ENCODE results near the gene KIAA1217. TPM values are rescaled to one million over a fixed set of nuclear protein-coding genes. Genes with fewer than 3 reads are reported as not detected.

KIAA1217 gene
- total RNA-seq, 1 donor from 2014 or later: 13.2 TPM

DNA sequence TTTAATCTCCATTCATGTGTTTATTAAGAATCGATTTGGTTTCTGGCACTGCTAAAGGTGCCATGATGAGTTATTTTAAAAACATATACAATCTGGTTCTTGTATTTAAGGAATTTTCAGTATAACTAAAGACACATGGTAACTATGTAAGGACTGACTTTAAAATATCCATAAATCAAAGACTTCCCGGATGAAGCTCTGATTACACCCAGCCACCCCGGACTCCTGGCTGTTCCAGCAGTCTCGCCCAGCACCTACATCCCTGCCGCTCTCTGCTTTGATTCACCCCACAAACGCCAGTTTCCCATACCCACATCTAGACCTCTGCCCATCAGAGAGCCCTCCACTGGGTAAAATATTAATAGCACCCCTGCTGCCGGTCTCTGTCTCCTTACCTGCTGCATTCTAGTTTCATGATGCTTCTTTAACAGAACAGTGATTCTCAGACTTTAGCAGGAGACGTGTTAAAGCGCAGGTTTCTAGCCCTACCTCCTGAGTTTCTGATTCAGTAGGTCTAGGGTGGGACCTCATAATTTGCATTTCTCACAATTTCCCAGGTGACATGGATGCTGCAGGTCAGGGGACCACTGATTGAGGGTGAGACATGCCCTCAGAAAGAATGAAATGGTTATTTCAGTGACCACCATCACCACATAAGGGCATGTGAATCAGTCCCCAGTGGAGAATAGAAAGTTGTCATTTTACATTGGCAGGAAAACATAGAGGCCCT, 185.7 kb downstream of the KIAA1217 start:
- no peak for DNase-seq (ENCODE audit: low read depth)

DNA sequence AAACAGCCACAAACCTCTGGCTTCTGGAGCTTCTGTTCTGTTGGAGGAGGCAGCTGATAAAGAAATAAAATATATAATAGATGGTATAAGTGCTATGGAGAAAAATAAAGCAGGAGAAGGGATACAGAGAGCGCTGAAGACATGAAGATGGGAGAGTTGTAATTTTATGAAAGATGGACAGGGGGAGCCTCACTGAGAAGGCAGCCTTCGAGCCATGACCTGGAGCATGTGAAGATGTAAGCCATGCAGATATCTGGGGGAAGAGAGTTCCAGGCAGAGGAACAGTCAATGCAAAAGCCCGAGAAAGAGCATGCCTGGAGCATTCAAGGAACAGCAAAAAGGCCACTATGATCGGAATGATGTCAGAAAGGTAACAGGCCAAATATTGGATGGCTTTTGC, 187.5 kb downstream of the KIAA1217 start:
- no peak for DNase-seq (ENCODE audit: low read depth)

DNA sequence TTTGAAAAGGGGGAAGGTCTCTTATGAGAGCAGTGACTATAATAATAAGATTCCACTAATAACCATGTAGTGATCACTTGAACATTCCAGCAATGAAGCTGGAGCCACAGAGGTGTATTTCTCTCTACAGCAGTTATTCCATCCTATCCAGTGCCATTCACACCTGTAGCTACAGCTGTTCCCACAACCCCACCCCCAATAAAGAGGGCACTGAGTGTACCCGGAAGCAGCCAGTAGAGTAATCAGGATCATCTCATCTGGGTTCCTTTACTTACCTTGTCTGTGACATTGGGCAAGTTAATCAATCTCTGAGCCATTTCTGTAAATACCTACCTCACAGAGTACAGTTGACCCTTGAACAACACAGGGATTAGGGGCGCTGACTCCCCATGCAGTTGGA, 188.7 kb downstream of the KIAA1217 start:
- no peak for DNase-seq (ENCODE audit: low read depth)

DNA sequence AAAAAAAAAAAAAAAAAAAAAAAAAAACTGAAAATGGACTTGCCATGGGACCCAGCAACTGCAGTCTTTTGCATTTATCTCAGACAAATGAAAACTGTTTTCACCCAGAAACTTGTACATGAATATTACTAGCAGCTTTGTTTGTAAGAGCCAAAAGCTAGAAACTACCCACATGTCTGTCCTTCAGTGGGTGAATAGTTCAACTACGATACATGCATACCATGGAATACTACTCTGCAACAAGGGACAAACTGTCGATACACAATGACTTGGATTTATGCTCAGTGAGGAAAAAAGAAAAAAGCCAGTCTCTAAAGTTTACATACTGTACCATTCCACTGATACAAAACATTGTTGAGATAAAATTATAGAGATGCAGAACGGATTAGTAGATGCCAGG, 195.6 kb downstream of the KIAA1217 start:
- no peak for DNase-seq (ENCODE audit: low read depth)

DNA sequence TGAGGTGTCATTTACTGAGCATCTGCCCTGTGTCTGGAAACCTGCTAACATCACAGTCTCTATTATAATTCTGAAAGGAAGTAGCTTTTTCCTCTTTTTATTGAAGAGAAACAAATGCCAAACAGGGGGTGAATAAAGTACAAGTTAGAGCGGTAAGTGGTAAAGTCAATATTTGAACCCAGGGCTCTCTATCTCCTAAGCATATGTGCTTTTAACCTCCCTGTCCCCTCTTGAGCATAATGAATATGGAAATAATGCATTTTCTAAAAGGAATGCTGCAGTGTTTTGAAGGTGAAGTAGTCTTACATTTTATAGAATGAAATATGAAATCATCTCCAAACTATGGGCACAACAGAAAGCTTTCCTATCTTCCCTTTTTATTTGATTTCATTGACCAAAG, 196.7 kb downstream of the KIAA1217 start:
- no peak for DNase-seq (ENCODE audit: low read depth)

DNA sequence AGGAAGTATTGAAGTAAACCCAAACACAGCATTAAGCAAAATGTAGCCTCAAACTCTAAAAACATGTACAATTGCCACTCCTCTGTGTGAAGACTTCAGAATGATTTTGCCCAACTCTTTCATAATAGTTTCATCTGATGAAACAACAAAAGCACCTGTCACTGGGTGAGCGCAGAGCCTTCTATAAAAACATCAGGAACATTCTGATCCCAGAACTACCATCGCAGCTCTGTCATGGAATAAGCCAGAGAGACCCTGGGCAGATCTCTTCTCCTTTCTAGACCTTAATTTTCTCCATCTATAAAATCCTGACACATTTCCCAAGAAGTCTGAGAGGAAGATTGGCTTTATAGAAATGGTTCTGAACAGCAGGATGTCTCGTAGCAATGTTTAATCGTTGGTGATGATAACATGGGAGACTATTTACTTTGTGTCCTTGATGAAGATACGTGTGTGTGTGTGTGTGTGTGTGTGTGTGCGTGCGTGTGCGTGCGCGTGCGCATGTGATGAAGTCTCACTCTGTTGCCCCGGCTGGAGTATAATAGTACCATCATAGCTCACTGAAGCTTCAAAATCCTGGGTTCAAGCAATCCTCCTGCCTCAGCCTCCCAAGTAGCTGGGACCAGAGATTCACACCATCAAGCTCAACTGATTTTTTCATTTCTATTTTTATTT, 198.0 kb downstream of the KIAA1217 start:
- DNase-seq (ENCODE audit: low read depth): peak; percentile 37

DNA sequence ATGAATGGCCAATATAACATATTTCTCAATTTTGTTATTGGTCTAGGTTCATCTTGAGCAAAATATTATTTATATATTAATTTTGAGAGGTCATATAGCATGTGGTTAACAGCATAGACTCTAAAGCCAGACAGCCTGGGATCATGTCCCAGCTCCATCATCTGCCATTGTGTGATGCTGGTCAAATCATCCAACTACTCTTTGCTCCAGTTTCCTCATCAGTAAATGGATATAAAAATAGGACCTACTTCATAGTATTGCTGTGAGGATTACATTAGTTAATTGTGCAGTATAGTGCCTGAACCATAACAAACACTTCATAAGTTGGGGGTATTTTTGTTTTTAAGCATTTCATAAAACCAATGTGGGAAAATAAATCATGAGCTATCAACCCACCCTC, 199.0 kb downstream of the KIAA1217 start:
- no peak for DNase-seq (ENCODE audit: low read depth)

DNA sequence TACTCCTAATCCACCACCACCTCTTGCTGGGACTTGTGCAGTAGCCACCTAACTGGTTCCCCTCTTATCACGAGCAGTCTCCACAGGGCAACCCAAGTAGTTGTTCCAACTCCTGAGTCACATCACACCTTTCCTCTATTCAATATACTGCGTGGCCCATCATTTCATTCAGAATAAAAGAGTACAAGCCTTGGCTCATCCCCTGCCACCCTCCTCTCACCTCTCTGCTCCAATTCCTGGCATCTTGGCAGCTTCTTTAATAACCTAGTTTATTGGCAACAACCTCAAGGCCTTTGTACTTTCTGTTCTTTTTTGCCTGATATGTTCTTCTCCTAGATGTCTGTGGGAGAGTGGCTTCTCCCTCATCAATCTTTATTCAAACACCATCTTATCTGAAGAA, 199.4 kb downstream of the KIAA1217 start:
- no peak for DNase-seq (ENCODE audit: low read depth)

DNA sequence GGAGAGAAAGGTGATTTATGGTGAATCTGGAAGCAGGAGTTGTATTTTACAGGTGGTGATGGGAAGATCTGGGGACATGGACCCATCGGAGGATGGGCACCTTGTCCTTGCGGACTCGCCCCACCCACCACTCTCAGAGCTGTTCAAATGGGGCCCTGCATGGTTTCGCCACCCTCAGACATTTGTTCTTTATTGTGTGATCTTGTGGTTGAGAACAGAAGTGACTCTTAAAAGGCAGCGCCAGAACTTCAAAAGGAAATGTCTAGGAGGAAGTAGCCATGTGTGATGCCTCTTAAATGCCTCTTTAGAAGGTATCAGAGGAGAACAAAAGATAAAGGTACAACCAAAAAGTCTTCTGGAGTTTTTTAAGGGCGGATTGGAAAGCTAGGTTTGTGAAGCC, 205.7 kb downstream of the KIAA1217 start:
- DNase-seq (ENCODE audit: low read depth): no peak

DNA sequence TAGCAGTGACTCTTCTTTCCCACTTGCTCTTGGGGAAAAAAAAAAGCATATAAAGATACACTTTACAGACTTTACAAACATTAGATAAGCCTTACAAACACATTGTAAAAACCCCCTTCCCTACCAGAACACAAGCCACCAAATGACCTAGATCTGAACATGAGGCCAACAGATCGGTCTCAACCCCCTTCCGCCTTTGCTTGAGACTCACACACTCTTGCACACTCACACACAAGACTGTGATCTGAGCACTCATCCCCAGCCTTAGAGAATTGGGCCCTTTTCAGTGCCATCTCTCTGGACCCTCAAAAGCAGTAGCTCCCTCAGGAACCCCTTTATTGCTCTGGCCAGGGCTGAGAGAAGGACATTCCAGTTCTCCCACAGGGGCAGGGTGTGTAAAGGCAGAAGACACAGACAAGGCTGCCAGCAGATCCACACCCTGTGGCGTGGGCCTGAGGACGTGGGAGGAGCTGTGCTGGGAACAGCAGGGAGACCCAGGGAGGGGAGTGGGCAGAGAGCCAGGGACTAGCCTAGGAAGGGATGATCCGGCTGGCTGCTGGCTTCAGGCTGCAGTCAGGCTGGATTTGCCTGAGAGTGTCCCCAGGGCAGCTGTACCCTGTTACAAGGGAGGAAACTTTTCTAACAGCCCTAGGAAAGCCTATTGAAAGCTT, 206.7 kb downstream of the KIAA1217 start:
- DNase-seq (ENCODE audit: low read depth): peak; percentile 90

DNA sequence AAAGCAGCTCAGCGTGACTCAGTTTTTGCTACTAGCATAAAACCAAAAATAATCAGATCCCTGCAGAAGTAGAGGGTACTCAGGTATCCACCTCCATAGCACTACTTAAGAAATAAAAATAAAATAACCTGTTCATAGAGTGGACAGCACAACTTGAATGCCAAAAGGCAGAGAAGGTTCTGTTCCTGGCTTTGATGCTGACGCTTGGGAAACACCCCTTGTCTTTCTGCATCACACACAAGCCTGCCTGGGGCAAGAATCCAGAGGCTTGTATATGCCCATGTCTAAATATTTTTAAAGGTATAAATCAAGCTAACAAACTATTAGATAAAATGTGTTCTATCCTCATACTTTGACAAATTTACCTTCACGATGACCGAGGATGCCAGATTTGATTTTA, 207.3 kb downstream of the KIAA1217 start:
- no peak for DNase-seq (ENCODE audit: low read depth)

DNA sequence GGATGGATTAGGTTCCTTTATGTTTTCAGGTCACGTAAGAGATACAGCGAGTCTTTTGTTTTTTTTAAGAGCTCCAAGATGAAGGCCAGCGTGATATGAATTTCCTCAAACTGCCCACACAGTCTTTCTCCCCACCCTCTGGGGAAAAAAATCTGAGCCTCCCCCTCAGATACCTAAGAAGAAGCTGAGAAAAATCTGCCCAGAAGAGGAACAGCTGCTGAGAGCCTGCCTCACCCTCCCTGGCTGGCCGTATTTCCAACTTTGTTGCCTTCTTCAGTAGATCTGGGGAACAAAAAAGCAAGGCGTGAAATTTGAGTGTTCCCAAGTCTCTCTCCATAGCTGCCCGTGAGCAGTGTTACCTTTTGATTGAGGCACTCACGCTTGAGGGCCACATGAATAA, 208.1 kb downstream of the KIAA1217 start:
- peak; percentile 11 for DNase-seq (ENCODE audit: low read depth)

DNA sequence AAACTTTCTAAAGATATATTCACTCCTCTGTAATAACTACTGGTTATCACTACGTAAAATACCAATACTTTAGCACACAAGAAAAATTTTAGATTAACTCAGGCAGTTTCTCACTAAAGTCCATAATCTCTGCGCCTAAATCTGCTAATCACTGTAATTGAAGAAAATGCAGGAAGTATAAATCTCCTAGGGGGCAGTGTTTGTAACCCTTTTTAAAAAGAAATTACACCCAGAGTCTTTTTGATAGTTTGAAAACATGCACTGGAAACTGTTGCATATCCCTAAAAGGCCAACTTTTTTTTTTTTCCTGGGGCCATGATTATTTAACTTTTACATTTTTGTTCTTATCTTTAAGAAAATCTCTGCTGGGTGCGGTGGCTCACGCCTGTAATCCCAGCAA, 209.6 kb downstream of the KIAA1217 start:
- no peak for DNase-seq (ENCODE audit: low read depth)

DNA sequence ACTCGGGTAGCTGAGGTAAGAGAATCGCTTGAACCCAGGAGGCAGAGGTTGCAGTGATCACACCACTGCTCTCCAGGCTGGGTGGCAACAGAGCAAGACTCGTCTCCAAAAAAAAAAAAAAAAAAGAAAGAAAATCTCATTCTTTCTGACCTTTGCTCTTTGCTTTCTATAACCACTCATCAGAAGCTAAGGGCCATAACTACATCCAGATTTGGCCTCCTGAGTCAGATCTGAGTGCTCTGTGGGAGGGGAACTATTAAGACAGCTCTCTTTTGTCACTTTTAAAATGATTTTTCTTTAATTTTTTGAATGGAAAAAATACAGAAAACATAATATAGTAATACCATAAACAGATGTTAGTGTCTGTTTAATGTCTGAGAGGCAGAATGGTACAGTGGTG, 210.1 kb downstream of the KIAA1217 start:
- DNase-seq (ENCODE audit: low read depth): no peak

DNA sequence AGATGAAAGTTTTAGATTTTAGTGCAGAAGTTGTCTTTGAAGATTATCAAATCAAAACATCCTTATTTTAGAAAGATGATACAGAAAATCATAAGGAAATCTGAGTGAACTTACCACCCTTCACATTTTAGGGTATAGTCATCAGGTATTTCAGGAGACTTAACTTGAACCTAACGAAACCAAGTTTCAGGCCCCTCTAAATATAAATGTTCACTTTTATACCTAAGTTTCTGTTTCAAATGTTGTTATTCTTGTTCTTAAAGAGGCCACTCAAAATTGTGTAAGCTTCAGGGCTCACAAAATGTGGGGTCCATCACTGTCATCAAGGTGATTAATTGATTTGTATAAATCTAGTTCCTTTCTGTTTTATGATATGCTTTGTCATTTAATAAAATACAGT, 216.2 kb downstream of the KIAA1217 start:
- no peak for DNase-seq (ENCODE audit: low read depth)

DNA sequence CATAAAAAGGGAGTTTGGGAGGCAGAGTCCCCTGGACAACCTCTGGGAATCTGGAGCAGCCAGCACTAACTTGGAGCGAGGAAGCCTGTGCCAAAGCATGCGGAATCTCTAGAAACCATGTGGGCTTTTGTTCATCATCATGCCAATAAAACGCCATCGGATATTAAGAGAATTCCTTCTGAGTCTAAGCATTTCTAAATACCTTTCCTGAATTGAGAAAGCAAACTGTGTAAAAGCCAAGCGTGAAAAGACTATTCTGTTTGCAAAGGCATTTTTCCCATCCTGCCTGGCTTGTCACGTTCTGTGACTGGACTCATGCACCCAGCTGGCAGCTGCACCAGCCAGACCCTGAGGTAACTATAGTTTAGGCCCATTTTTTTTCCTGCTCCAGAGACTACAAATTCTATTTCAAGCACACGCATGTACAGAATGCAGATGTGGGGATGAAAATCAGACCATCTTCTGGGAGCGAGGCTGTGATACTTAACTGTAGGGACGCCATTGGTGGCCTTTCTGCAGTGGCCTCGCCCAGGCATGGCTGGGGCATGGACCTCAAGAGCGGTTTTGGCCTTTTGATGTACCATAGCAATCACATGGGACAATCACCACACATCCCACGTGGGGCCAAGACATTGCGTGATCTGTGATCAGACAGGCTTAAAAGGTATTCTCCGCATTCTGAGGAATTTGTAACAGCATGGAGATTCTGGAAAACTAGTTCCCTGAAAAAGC, 218.9 kb downstream of the KIAA1217 start:
- DNase-seq (ENCODE audit: low read depth): no peak

DNA sequence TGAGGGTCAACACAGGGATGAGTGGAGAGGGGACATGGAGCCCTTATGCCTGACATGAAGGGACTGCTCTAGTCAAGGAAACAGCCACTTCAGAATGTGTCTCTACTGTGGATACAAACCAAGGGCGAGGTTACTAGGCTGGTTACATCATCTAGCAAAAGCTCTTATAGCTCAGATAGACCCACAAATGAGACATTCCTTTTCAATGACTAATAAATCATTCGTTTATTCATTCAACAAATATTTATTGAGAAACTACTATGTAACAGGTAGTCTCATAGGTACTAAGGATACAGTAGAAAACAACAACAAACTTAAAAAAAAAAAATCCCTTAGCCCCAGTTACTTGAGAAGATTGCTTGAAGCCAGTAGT, 219.5 kb downstream of the KIAA1217 start:
- DNase-seq (ENCODE audit: low read depth): no peak

DNA sequence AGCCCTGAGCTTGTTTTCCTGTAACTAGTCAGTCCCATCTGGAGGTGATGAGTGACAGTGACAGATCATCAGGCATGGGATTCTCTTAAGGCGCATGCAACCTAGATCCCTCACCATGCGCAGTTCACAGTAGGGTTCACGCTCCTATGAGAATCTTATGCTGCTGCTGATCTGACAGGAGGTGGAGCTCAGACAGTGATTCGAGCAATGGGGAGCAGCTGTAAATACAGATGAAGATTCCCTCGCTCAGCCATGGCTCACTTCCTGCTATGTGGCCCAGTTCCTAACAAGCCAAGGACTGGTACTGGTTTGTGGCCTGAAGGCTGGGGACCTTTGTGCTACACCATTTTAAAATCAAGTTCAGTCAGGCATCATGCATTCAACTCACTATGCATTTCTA, 221.7 kb downstream of the KIAA1217 start:
- no peak for DNase-seq (ENCODE audit: low read depth)

DNA sequence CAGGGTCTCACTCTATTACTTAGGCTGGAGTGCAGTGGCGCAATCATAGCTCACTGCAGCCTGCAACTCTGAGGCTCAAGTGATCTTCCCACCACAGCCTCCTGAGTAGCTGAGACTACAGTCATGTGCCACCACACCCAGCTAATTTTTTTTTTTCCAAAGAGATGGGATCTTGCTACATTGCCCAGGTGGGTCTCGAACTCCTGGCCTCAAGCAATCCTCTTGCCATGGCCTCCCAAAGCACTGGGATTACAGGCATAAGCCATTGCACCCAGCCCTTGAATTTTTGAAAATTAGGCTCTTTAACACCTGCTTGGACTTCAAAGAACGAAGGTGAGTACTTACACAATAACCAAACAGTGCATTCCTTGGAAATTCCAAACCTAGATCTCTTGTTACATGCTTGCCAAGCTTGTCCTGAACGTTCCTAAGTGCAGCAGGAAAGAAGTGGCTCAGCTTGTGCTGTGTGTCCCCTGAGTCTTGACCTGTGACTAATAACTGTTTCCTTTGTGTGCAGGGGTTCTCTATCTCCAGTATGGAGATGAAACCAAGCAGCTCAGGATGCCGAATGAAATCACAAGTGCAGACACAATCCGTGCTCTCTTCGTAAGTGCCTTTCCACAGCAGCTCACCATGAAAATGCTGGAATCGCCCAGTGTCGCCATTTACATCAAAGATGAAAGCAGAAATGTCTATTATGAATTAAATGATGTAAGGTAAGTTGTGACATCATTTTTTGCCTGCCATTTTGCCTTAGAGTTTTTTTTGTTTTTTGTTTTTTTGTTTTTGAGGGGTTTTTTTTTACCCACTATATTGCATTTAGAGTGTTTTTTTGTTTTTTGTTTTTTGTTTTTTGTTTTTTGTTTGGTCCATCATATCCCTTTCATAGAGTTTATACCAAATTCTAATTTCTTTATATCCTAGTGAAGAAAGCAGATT, 223.8 kb downstream of the KIAA1217 start:
- no peak for DNase-seq (ENCODE audit: low read depth)

DNA sequence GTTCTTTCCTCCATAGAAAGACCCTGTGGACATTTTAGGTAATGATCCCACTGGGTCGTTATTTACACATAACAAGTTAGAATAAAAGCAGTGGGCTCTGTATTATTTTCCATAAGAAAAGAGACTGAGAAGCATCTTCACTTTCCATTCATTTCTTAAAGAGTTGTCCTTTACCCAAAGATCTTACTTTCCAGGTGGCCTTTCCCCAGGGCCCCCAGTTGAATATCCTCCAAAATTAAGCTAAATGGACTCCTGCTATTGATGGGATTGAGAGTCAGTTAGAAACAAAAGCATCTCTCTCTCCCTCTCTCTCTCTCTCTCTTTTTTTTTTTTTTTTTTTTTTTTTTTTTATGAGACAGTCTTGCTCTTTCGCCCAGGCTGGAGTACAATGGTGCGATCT, 224.8 kb downstream of the KIAA1217 start:
- DNase-seq (ENCODE audit: low read depth): no peak

DNA sequence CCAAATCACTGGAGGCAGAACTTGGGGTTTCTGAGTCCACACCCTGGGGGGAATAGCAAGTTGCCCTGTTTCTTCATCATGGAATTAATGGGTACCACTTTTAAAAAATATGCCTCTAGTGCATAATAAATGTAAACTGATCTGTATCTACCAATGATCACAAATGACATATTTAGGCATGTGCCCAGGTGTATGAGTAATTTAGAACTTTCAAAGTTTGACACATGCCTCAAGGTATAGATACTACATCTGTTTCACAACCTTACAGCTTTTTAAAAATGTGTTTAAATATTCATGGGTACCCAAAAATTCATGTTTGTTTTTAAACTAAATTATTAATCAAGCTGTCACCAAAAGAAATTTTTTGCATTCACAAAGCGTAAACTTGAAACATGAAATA, 226.0 kb downstream of the KIAA1217 start:
- no peak for DNase-seq (ENCODE audit: low read depth)

Measured in myocyte (in vitro differentiated cells).